Stimulated activated CD4-positive, alpha-beta T cell treated with anti-CD3 and anti-CD28 coated beads, Interleukin-4, amount 100 ng/mL, for 4 hours (primary cell): ENCODE measurements around the gene FGD3.
"Not testable (repeated sequence)": the region's sequence is repeated elsewhere in the genome, so short reads cannot be mapped to it uniquely, and the experiment has no call there.

Experiments
- DNase-seq, 2 experiments: peaks; one replicate each; pipeline ENCODE4 v3.0.0-alpha.2; 2020

Gene FGD3

GRCh38 chr9:92947268-92948037 is at the start of gene FGD3:
Gene FGD3, plus strand, starts transcription at chr9:92947523. Its CDS starts 28,734 bp downstream, at chr9:92976257.
- peak; percentile 34 to 45 for DNase-seq

- not testable (repeated sequence) for DNase-seq
Measured at GRCh38 chr9:92905137-92905536, 42.2 kb upstream of the FGD3 start.

- DNase-seq = no peak
Measured at GRCh38 chr9:92911511-92912475, 35.5 kb upstream of the FGD3 start.

- no peak for DNase-seq
Measured at GRCh38 chr9:92917176-92917800, 30.0 kb upstream of the FGD3 start.

GRCh38 chr9:92920437-92920836 is 26.9 kb upstream of the FGD3 start:
- DNase-seq = no peak

- DNase-seq = no peak
Measured at GRCh38 chr9:92931606-92932005, 15.7 kb upstream of the FGD3 start.

GRCh38 chr9:92934321-92934720 is 13.0 kb upstream of the FGD3 start:
- no peak for DNase-seq

- DNase-seq = no peak
Measured at GRCh38 chr9:92938025-92938424, 9.3 kb upstream of the FGD3 start.

GRCh38 chr9:92941861-92942260 is 5.5 kb upstream of the FGD3 start:
- DNase-seq = no peak

- no peak for DNase-seq
Measured at GRCh38 chr9:92942688-92943616, 4.4 kb upstream of the FGD3 start.

GRCh38 chr9:92944921-92945320 is 2.4 kb upstream of the FGD3 start:
- no peak for DNase-seq

GRCh38 chr9:92945796-92946195 is 1.5 kb upstream of the FGD3 start:
- no peak for DNase-seq

GRCh38 chr9:92948038-92948534 is 763 bp downstream of the FGD3 start:
- no peak for DNase-seq

GRCh38 chr9:92948632-92949031 is 1.3 kb downstream of the FGD3 start:
- DNase-seq = no peak

- no peak for DNase-seq
Measured at GRCh38 chr9:92949266-92949982, 2.1 kb downstream of the FGD3 start.

- no peak for DNase-seq
Measured at GRCh38 chr9:92950359-92950955, 3.1 kb downstream of the FGD3 start.

- no peak for DNase-seq
Measured at GRCh38 chr9:92952906-92953610, 5.7 kb downstream of the FGD3 start.

GRCh38 chr9:92954049-92954861 is 6.9 kb downstream of the FGD3 start:
- DNase-seq = peak; percentile 48 to 80

GRCh38 chr9:92954886-92955285 is 7.6 kb downstream of the FGD3 start:
- DNase-seq = no peak
